OCI-M1 (cell line): ENCODE measurements around the gene TRPV4.

Experiments
- DNase-seq: peaks from one replicate; lab custom pipeline; 2025; lab: John Stamatoyannopoulos, UW

Gene TRPV4

DNA sequence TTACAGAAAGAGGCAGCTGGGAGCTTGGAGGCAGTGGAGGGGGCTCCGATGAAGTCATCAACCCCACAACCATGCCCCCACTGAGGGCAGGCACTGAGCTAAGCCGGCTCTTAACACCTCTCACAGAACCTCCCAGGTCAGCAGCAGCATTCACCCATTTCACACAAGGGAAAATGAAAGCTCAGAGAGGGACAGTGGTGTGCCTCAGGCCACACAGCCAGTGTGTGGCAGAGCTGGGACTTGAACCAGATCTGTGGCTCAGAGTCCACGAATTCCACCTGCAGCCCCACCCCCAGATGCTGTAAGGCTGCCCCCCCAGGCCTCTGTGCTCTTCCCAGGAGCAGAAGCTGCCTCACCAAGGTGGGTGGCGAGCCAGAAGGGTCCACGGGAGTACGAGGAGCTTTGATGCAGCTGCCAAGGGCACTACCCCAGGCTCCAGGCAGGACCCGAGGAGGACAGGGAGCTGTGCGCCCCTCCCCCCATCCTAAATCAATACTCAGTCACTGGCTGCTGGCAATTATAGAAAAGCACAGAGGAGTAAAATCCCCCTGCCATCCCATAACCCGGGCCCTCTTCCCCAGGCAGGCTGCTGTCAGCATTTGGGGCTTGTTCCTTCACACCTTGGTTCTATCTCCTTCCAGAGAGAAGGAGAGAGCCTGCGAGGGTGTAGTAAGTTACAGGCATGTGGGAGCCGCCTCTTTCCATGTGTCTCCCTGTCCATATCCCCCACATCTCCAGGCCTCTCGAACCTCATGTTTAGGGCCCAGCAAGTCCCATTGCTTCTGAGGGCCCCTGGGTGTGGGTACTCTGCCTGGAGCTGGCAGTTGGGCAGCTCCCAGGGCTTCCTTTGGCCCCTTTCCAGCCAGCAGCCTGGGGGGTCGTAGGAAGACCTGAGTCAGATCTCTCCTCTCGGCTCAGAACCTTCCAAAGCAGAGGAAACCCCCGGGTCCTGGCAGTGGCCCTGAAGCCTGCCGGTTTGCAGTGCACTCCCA, 72.0 kb downstream of the TRPV4 start:
- no peak for DNase-seq

DNA sequence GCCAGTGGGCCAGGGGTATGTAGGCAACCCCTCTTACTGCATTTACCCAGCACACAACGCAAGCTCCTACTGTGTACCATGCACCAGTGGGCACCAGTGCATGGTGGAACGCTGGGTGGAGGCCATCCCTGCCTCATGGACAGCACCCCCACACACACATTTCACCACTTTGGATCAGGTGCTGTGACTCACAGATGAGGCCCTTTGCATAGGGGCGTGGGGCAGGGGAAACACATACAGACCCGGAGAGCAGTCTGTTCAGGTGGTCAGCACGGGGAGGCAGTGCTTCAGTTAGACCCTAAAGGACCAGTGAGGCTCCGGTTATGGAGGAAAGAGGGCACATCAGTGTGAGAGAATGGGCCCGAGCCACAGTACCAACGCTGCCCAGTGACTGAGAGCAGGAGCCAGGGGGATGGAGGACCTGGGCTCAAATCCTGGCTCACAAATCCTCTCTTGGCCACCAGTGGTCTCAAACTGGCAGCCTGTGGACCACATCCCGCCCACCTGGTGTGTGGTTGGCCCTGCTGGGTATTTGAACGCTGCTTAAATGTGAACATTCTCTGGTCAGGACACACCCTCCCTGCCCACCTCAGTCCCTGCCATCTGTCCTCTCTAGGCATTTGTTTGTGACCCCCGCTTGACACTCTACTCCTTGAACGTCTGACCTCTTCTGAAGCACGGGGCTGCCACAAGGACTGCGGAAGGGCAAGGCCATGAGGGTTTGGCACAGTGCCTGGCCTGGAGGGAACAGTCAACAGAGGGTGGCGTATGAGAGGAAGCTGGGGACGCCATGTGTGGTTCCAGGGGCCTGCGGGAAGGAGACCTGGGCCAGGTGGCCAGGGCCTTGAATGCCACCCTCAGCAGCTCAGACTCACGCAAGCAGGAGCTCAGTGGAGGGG, 72.9 kb downstream of the TRPV4 start:
- DNase-seq: no peak

DNA sequence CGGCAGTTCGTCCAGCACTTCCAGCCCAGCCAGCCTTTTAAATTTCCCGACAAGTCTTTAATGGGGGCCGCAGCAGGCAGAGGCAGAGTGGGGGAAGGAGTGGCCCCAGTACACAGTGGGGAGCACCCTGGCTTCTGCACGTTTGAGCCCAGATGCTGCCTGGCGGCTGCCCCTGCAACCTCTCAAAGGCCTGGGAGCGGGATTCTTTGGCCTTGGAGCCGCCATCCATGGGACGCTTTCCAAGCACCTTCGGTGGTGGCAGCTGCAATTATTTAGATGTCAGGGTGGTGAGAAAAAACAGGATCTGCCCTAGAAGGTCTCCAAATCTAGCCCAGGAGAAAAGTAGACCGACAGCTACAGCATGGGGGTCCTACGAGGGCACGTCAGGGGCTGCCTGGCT, 73.6 kb downstream of the TRPV4 start:
- DNase-seq: no peak

DNA sequence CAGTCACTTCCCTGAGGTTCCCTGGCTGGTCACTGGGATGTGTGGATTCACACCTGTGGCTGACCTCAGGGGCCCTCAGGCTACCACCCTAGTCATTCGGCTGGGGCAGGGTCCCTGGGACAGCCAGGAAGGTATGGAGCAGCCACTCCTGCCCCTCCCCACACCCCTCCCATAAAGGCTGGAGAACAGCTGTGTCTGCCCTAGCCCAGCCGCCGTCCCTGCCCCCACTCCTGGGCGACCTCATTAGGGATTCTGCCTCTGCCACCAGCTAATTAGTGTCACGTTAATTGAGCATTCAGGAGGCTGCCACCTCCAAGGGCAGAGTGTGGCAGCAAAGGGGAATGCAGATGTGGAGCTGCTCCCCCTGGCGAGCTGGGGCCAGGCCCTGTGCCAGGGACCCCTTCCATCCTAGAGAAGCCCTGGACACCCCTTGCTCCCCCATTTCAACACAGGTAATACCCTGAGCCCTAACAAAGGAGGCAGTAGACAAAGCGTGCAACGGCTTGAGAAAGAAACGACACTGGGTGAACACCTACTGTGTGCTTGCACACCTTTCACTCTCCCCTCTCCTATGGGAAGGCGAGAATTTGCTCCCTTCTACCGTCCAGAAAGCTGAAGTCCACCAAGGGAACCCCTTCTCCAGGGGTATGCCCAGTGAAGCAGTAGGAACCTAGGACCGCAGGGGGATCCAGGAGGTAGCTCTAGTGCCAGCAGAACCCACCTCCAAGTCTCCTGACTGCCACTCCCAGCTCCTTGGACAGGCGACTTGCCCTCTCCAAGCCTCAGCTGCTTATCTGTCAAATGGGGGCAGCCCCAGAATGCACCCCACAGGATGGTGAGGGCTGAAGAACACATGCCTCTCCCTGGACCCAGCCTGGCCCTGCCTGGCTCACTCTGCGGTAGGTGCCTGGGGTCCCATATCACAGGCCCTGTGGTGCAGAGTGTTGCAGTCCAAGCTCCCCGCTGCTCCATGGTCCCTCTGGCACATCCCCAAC, 74.5 kb downstream of the TRPV4 start:
- no peak for DNase-seq

DNA sequence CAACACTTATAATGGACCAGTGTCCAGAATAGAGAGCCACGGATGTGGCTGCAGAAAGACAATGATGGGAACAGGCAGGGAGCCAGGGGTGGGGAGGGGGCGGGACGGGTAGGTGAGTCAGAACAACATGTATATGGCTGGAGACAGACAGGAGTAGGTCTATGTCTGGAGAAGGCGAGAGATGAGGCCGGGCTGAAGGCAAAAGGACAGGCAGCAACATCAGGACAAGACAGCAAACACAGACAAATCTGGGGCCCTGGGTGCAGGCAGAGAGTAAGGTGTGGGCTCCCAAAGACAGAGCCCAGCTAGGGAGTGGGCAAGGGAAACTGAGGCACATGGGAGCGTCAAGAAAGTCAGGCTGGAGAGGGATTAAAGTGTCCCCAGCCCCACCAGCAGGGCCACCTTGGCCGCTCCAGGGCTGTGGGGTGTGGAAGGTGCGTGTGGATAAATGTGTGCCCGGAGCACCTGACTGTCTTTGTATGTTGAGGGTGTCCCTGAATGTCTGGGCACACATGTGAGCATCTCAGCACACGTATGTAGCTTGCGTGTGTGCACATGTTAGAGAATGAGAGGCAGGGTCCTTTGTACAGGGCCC, 75.4 kb downstream of the TRPV4 start:
- DNase-seq: no peak

DNA sequence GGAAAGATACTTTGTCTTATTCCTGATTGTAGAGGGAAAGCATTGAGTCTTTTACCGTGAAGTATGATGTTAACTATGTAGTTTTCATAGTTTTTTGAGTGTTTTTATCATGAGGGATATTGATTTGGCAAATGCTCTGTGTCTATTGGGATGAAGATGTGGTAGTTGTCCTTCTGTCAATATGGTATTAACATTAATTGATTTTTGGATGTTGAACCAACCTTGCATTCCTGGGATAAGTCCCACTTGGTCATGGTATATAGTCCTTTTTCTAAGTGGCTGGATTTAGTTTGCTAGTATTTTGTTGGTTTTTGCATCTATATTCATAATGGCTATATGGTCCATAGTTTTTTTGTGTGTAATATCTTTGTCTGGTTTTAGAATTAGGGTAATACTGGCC, 76.7 kb downstream of the TRPV4 start:
- DNase-seq: no peak

DNA sequence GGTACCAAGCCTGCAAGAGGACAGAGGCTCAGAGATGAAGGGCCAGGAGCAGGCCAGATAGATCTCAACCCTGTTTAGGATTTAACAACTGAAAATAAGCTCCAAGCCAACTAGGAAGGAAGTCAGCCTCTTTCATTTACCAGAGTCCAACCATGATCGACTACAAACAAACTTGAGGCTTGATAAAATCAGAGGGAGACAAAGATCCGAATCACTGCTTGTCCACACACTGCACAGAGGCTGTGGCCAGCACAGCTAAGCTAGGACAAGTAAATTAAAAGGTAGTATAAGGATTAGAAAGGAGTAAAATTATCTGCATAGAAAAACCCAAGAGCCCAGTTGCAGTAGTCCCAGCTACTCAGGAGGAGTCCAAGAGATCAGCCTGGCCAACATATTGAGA, 79.2 kb downstream of the TRPV4 start:
- no peak for DNase-seq

DNA sequence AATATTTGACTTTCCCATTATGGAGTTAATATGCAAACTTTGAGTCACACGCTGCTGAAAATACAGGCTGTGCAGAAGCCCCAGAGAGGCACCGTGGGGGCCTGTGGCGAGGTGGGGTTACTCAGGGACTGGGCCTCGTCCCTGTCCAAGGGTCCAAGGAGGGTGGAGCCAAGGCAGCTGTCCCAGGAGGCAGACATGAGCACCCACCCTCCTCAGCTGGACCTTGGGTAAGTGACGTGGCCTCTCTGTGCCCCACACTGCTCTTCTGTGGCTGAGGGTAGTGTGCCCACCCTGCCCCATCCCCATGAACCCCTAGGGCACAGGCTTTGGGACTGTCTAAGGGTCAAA, 80.2 kb downstream of the TRPV4 start:
- DNase-seq: no peak

DNA sequence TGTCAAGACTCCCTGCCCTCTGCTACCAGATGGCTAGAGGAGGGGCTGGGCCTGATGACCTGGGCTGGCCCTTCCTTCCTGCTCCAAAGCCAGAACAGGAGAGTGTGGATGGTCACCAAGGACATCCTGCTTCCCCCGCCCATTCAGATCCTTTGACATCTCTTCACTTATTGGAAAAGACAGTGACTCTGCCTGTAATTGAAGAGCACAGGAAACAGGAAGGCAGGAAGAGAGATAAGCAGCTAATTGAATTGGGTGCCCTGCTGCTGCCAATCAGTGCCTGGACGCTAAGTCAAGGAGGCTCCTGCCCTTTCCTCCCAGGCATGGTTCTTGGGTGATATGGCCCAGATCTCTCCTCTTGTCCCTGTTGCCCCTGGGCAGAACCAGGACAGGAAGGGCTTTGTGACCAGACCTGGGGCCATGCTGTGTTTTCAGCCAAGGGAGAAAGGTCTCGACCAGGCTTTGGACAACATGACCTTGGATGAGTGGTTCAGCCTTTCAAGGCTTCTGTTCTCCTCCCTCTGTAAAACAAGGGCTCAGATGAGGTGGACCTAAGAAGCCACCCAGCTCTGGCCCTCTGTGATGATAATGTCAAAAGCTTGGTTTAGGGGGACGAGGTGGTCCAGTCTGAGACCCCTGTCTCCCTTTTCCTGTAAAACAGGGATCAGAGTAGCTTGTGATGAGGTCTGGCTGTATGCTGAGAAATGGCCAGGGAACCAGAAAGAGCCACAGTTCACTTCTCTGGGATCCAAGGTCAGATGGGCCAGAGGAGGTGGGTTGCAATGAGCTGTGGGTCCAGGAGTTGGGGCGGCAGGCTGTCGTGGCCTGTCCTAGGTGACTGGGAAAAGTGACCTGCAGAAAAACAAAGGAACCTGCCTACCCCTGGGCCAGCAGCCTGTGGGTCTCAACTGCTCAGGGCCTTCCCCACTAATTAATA, 80.8 kb downstream of the TRPV4 start:
- DNase-seq: no peak

DNA sequence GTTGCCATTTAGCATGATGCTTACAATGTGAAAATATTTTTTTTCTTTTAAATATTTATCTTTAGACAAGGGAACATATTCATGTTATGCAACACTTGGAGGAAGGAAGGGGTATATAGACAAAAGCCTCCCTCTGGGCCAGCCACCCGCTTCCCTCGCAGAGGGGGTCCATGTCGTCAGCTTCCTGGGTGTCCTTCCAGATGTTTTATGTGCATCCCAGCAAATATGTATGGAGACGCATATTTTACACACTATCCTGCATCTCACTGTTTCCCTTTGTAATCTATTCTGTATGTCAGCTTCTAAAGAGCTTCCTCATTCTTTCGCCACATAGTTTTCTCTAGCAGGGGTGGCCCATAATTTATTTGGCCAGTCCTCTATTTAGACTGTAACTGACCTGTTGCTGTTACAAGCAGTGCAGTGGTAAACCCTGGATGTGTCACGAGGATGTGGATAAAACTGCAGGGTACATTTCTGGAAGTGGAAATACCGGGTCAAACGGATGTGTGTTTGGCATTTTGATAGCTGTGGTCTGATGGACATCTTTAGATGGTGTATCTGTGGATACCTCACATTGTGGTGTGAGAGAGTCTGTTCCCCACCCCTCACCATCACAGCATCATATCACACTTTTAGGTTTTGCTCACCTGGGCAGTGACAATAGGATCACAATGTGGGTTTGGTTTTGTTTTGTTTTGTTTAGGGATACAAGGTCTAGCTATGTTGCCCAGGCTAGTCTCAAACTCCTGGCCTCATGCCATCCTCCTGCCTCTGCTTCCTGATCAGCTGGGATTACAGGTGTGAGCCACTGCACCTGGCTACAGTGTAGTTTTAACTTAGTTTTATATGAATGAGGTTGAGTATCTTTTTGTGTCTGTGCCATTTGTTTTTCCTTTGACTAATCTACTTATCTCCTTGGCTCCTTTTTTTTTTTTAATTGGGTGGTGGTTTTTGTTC, 87.9 kb downstream of the TRPV4 start:
- DNase-seq: peak; percentile 47

DNA sequence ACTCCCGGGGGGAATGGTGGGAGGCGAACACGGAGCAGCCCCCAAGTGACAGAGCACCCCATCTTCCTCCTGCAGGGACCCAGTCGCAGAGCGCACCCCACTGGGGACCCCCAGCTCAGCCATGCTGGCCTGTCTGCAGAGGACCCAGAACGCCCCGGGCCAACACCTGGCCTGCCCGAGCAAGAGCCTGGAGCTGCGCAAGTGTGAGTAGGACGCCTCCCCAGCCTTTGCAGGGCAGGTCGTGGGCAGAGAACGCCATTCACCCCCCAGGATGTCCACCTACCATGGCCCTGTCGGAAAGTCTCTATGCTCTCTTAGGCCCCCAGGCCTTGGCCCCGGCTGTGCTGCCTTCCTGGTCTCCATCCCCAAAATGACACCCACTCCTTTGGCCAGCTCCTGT, 89.2 kb downstream of the TRPV4 start:
- no peak for DNase-seq

DNA sequence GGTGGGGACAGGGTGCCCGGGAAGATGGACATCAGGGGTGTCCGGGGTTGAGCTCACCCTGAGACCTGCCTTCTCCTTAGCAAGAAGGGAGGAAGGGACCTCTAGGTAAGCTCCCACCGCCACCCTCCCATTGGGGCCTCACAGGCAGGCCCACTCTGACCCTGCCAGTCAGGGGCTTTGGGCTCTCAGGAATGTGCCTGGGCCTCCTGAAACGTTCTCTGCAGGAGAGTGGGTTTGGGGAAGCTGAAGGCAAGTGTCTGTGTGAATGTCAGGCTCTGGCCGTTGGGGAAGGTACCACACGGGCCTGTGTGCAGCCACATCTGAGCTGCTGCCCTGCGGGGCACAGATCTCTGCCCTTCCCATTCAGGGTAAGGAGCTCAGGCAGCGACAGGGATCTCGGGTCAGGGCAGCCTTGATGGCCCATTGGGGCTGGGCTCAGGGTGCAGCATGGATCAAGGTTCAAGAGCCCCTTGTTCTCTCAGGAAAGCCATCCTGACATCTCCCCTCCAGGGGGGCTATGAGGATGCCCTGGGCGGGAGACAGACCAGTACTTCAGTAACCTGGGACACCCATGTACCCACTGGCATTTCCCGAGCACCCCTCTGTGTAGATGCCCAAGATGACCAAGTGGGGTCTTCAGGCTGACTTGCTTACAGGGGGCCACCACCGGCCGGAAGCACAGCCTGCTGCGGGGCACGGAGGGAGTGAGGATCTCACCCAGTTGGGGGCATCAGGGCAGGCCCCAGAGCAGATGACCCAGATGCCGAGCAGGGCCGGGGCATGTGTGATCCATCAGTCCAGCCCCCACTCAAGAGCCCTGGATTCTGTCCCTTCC, 89.9 kb downstream of the TRPV4 start:
- no peak for DNase-seq

DNA sequence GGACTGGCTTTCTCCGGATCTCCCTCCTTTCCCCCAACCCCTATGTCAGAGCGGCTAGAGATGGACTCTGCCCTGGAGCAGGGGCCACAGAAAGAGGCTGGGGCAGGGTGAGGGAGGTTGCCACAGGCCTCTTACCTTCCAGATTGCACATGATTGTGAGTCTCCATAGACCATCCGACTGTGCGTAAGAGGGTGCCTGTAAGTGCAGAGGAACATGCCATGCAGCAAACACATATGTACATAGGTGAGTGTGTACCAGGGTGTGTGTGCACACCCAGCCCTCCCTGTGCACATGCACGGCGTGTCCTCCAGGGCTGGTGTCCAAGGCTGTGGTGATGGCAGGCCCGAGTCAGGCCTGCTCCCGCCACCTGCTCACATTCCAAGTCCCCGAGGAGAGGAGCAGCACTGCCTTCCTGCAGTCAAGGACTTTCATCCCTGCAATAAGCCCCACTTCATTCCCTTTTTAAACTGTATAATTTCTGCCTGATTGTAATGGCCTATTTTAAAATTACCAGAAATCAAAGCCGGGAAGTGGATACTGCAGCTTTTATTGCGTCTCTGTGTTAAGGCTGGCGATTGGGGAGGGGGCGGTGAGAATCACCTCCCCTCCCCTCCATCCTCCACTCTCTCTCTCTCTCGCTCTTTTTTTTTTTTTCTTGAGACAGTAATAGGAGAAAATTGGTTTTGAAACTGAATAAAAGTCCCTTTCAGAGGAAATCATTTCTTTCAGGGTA, 91.1 kb downstream of the TRPV4 start:
- no peak for DNase-seq

DNA sequence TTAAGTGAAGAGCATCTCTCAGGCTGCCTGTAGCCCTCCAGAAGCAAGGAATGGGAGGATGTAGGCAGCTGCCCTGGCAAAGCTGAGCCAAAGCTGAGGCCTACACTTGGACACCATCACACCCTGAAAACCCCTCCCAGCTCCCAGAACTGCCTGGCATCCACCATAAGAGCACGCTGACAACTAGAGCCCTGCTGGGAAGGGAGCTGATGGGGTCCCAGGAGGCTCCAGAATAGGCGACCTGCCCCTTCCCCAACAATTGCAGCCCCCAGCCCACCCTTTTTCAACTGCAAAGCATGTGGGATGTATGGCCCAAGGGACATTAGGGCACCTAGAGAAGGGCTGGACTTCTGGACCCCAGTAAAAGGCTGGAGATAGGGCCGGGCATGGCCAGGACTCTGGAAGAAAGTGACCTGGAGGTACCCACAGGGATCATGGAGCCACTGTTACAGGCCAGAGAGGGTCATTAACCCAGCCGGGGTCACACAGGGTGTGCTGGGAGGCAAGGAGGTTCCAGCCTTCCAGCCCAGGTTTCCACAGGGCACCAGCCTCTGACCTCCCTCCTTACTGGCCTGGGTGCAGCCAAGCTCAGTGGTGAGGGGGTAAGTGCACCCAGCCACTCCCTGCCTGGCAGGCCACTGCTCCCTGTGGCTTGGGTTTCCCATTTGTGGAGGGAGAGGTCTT, 91.8 kb downstream of the TRPV4 start:
- DNase-seq: no peak

DNA sequence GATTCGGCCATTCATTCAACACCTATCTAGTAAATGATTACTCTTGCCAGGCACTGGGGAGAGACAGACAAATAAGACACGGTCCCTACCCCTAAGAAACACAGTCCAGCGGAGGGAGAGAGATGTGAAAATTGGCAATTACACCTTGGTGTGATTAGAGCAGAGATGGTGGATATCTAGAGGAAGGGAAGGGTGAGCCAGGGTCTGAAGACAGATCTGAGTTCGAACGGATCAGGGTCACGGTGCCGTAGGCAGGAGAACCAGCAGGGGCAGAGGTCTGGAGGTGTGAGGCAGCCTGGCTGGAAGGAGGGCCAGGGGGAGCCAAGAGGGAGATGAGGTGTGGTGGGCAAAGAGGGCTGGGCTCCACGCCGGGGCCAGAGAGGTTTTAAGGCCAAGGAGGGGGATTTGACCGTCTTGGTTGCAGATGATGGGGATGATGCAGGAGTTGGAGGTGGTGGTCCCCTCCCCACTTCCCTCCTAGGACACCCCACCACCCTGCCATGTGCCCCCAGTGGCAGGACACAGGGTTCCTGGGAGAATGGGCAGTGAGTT, 92.4 kb downstream of the TRPV4 start:
- DNase-seq: no peak
